Activated naive CD8-positive, alpha-beta T cell treated with anti-CD3 and anti-CD28 coated beads, Interleukin-2, amount 50 U/mL, for 24 hours (primary cell): ENCODE results near the gene SEM1.
A peak's percentile ranks its signal among the peaks of the same experiment; 100 is the strongest.

Source experiments
- ATAC-seq: fragments of 150-1000 bp; cut with Tn5 transposase; one replicate; pipeline ENCODE4 v1.10.0; 2021
- DNase-seq: peaks from one replicate; pipeline ENCODE4 v3.0.0; 2021
- H3K27ac Mint-ChIP-seq: one replicate; pipeline ENCODE4 v1.8.0; 2021; ENCODE audit warnings: mild to moderate bottlenecking, mixed read lengths
- H3K27me3 Mint-ChIP-seq: one replicate; pipeline ENCODE4 v1.8.0; 2021; ENCODE audit warnings: mixed read lengths
- H3K36me3 Mint-ChIP-seq: one replicate; pipeline ENCODE4 v1.8.0; 2021; ENCODE audit warnings: low read depth, mixed read lengths
- H3K4me1 Mint-ChIP-seq: one replicate; pipeline ENCODE4 v1.8.0; 2021; ENCODE audit warnings: mixed read lengths
- H3K4me3 Mint-ChIP-seq: one replicate; pipeline ENCODE4 v1.8.0; 2021; ENCODE audit warnings: mild to moderate bottlenecking, moderate library complexity, mixed read lengths
- H3K9me3 Mint-ChIP-seq: one replicate; pipeline ENCODE4 v1.8.0; 2021; ENCODE audit warnings: mixed read lengths

Gene SEM1

GRCh38 chr7:96689414-96689813 lies 20.2 kb downstream of the SEM1 start:
- ATAC-seq = no peak
- Mint-ChIP-seq H3K4me1 (peaks cover 24% of the 10 kb centered on the region), H3K9me3 (peaks cover 7% of the 10 kb centered on the region), H3K36me3 (peaks cover 62% of the 10 kb centered on the region), H3K4me3 (no peak overlapping the region), H3K27me3 (no peaks in the 10 kb centered on the region), H3K27ac (no peak overlapping the region)
- DNase-seq = no peak

GRCh38 chr7:96686305-96686704 lies 23.3 kb downstream of the SEM1 start:
- ATAC-seq = no peak

GRCh38 chr7:96685755-96686154 lies 23.9 kb downstream of the SEM1 start:
- H3K27me3 Mint-ChIP-seq = no peaks in the 10 kb centered on the region
- peaks cover 20% of the 10 kb centered on the region for H3K9me3 Mint-ChIP-seq
- H3K36me3 Mint-ChIP-seq = peaks cover 70% of the 10 kb centered on the region
- no peak for ATAC-seq
- peaks cover 21% of the 10 kb centered on the region for H3K4me1 Mint-ChIP-seq
- peak overlapping the region; percentile 42 for H3K27ac Mint-ChIP-seq
- no peak for DNase-seq
- no peak overlapping the region for H3K4me3 Mint-ChIP-seq

More at GRCh38 chr7:96686305-96686704, 23.3 kb downstream of the SEM1 start:
- Mint-ChIP-seq H3K4me3 (no peak overlapping the region), H3K27ac (no peak overlapping the region), H3K27me3 (no peaks in the 10 kb centered on the region), H3K9me3 (peaks cover 20% of the 10 kb centered on the region), H3K36me3 (peaks cover 72% of the 10 kb centered on the region), H3K4me1 (peaks cover 21% of the 10 kb centered on the region)
- no peak for DNase-seq

GRCh38 chr7:96685353-96685752 lies 24.3 kb downstream of the SEM1 start:
- Mint-ChIP-seq H3K27me3 (no peaks in the 10 kb centered on the region), H3K4me1 (peaks cover 21% of the 10 kb centered on the region), H3K9me3 (peaks cover 20% of the 10 kb centered on the region), H3K27ac (no peak overlapping the region), H3K36me3 (peaks cover 67% of the 10 kb centered on the region), H3K4me3 (no peak overlapping the region)
- DNase-seq = no peak
- no peak for ATAC-seq

- DNase-seq (no peak), ATAC-seq (peak; percentile 59)
- H3K4me1 Mint-ChIP-seq = peaks cover 7% of the 10 kb centered on the region
- no peak overlapping the region for H3K4me3 Mint-ChIP-seq
- H3K27me3 Mint-ChIP-seq = no peaks in the 10 kb centered on the region
- H3K36me3 Mint-ChIP-seq = peaks cover 39% of the 10 kb centered on the region
- peaks cover 18% of the 10 kb centered on the region for H3K9me3 Mint-ChIP-seq
- no peak overlapping the region for H3K27ac Mint-ChIP-seq
These were observed 29.8 kb downstream of the SEM1 start for GRCh38 chr7:96679886-96680285.

GRCh38 chr7:96676919-96677318 lies 32.7 kb downstream of the SEM1 start:
- peaks cover 15% of the 10 kb centered on the region for H3K36me3 Mint-ChIP-seq
- H3K27ac Mint-ChIP-seq = no peak overlapping the region
- DNase-seq (no peak), ATAC-seq (no peak)
- no peak overlapping the region for H3K4me3 Mint-ChIP-seq
- peaks cover 2% of the 10 kb centered on the region for H3K4me1 Mint-ChIP-seq
- peaks cover 3% of the 10 kb centered on the region for H3K9me3 Mint-ChIP-seq
- H3K27me3 Mint-ChIP-seq = no peaks in the 10 kb centered on the region

GRCh38 chr7:96675548-96675947 lies 34.1 kb downstream of the SEM1 start:
- Mint-ChIP-seq H3K36me3 (peaks cover 11% of the 10 kb centered on the region), H3K27ac (no peak overlapping the region), H3K27me3 (no peaks in the 10 kb centered on the region), H3K9me3 (no peaks in the 10 kb centered on the region), H3K4me3 (no peak overlapping the region), H3K4me1 (peaks cover 2% of the 10 kb centered on the region)
- ATAC-seq (no peak), DNase-seq (no peak)

GRCh38 chr7:96674565-96674964 lies 35.1 kb downstream of the SEM1 start:
- DNase-seq = no peak
- no peaks in the 10 kb centered on the region for H3K9me3 Mint-ChIP-seq
- H3K36me3 Mint-ChIP-seq = peaks cover 14% of the 10 kb centered on the region
- H3K4me1 Mint-ChIP-seq = no peaks in the 10 kb centered on the region
- ATAC-seq = no peak
- no peak overlapping the region for H3K27ac Mint-ChIP-seq
- H3K27me3 Mint-ChIP-seq = no peaks in the 10 kb centered on the region
- H3K4me3 Mint-ChIP-seq = no peak overlapping the region

GRCh38 chr7:96671854-96672253 lies 37.8 kb downstream of the SEM1 start:
- H3K36me3 Mint-ChIP-seq = peaks cover 18% of the 10 kb centered on the region

GRCh38 chr7:96670338-96671289 lies 39.0 kb downstream of the SEM1 start:
- Mint-ChIP-seq H3K27me3 (no peaks in the 10 kb centered on the region), H3K9me3 (no peaks in the 10 kb centered on the region), H3K27ac (no peak overlapping the region), H3K36me3 (peaks cover 22% of the 10 kb centered on the region), H3K4me3 (no peak overlapping the region), H3K4me1 (no peaks in the 10 kb centered on the region)
- no peak for ATAC-seq
- no peak for DNase-seq

More at GRCh38 chr7:96671854-96672253, 37.8 kb downstream of the SEM1 start:
- ATAC-seq (no peak), DNase-seq (no peak)
- Mint-ChIP-seq H3K27ac (no peak overlapping the region), H3K9me3 (no peaks in the 10 kb centered on the region), H3K4me3 (no peak overlapping the region), H3K27me3 (no peaks in the 10 kb centered on the region), H3K4me1 (no peaks in the 10 kb centered on the region)

GRCh38 chr7:96669812-96670211 lies 39.8 kb downstream of the SEM1 start:
- Mint-ChIP-seq H3K4me1 (no peaks in the 10 kb centered on the region), H3K27me3 (no peaks in the 10 kb centered on the region), H3K36me3 (peaks cover 22% of the 10 kb centered on the region), H3K9me3 (no peaks in the 10 kb centered on the region), H3K27ac (no peak overlapping the region), H3K4me3 (no peak overlapping the region)
- ATAC-seq (no peak), DNase-seq (no peak)

GRCh38 chr7:96667026-96667425 lies 42.6 kb downstream of the SEM1 start:
- Mint-ChIP-seq H3K36me3 (peaks cover 22% of the 10 kb centered on the region), H3K9me3 (no peaks in the 10 kb centered on the region), H3K4me3 (no peak overlapping the region), H3K27ac (no peak overlapping the region), H3K27me3 (no peaks in the 10 kb centered on the region), H3K4me1 (peaks cover 11% of the 10 kb centered on the region)
- no peak for ATAC-seq
- no peak for DNase-seq

- Mint-ChIP-seq H3K27me3 (no peaks in the 10 kb centered on the region), H3K4me1 (peaks cover 11% of the 10 kb centered on the region), H3K9me3 (no peaks in the 10 kb centered on the region), H3K36me3 (peaks cover 19% of the 10 kb centered on the region), H3K27ac (no peak overlapping the region), H3K4me3 (no peak overlapping the region)
- DNase-seq (no peak), ATAC-seq (no peak)
These were observed 44.0 kb downstream of the SEM1 start for GRCh38 chr7:96665689-96666088.

- H3K36me3 Mint-ChIP-seq = peaks cover 15% of the 10 kb centered on the region
- no peak overlapping the region for H3K27ac Mint-ChIP-seq
- H3K27me3 Mint-ChIP-seq = no peaks in the 10 kb centered on the region
- DNase-seq = no peak
- no peak overlapping the region for H3K4me3 Mint-ChIP-seq
- ATAC-seq = no peak
- peaks cover 11% of the 10 kb centered on the region for H3K4me1 Mint-ChIP-seq
- no peaks in the 10 kb centered on the region for H3K9me3 Mint-ChIP-seq
These were observed 44.9 kb downstream of the SEM1 start for GRCh38 chr7:96664793-96665192.

GRCh38 chr7:96663871-96664445 lies 45.7 kb downstream of the SEM1 start:
- H3K27ac Mint-ChIP-seq = no peak overlapping the region
- peaks cover 11% of the 10 kb centered on the region for H3K4me1 Mint-ChIP-seq
- DNase-seq (no peak), ATAC-seq (no peak)
- H3K9me3 Mint-ChIP-seq = no peaks in the 10 kb centered on the region
- no peaks in the 10 kb centered on the region for H3K27me3 Mint-ChIP-seq
- H3K4me3 Mint-ChIP-seq = no peak overlapping the region
- H3K36me3 Mint-ChIP-seq = peaks cover 15% of the 10 kb centered on the region
